ENCODE measurements around the gene EXOC6B.

EXOC6B gene

DNA sequence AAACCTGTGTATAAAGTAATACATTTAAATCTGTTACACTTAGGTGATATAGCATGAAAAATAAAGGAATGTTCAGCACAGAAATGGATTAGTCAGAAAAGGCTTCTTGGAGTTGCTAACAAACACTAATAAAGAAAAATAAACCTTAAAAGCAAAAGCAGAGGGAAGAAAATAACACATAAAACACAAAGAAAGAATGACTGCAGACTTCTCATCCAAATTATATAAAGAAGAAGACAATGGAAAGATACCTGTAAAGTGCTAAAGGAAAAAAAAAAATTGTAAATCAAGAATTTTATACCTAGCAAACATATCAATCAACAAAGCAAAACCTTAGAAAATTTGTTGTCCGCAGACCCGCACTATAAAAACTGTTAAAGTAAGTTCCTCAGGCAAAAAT is 63.6 kb downstream of the EXOC6B start:
- Histone ChIP-seq H4K91ac (ENCODE audit: low read depth, low read length, poor library complexity) (no peak overlapping the region), H2BK120ac (ENCODE audit: low read depth, low read length) (no peak overlapping the region), H2AFZ (ENCODE audit: low read length) (no peak overlapping the region), H2BK15ac (ENCODE audit: low read length) (no peak overlapping the region), H3K27ac (replicated peaks; ENCODE audit: low read length) (no peak overlapping the region), H3K23ac (ENCODE audit: low read depth, low read length, poor library complexity) (no peak overlapping the region), H2AK5ac (ENCODE audit: low read depth, low read length) (no peak overlapping the region), H3K4me1 (ENCODE audit: control insufficient read depth in 2 of 2, insufficient read depth in 1 of 2, low read depth in 1 of 2, low read length in 2 of 2) (peaks cover under 1 to 2% of the 10 kb centered on the region in 2 donors), H3K9ac (ENCODE audit: low read depth, low read length, poor library complexity) (no peak overlapping the region), H2BK12ac (ENCODE audit: low read length) (no peak overlapping the region), H3K36me3 (replicated peaks in 1 of 2; ENCODE audit: control insufficient read depth in 2 of 2, insufficient read depth in 2 of 2, low read length in 2 of 2) (no peaks in the 10 kb centered on the region), H2BK5ac (ENCODE audit: low read length) (no peak overlapping the region), H3K4ac (ENCODE audit: low read length) (no peak overlapping the region), H3K79me1 (ENCODE audit: low read depth, low read length) (no peaks in the 10 kb centered on the region), H3K18ac (ENCODE audit: low read length) (no peak overlapping the region), H3K14ac (ENCODE audit: low read length) (no peak overlapping the region), H3K9me3 (replicated peaks in 1 of 2; ENCODE audit: control insufficient read depth in 2 of 2, insufficient read depth in 1 of 2, low read depth in 1 of 2, low read length in 2 of 2) (peaks cover 3 to 12% of the 10 kb centered on the region in 2 donors), H3K4me2 (ENCODE audit: insufficient read depth, low read length, poor library complexity, severe bottlenecking) (no peak overlapping the region), H4K8ac (ENCODE audit: low read depth, low read length) (no peak overlapping the region), H3K27me3 (ENCODE audit: control insufficient read depth in 3 of 3, insufficient read depth in 3 of 3, low read depth in 1 of 3, low read length in 3 of 3) (no peaks in the 10 kb centered on the region), H3K4me3 (ENCODE audit: low read length in 2 of 2) (no peak overlapping the region)
- WGBS, 2 donors (ENCODE audit: extremely low coverage in 2 of 2, insufficient read length in 2 of 2, insufficient replicate concordance in 1 of 2) = no CpG with 5 or more reads among the region's 2 CpGs
- DNase-seq (ENCODE audit: low spot score) = no peak

DNA sequence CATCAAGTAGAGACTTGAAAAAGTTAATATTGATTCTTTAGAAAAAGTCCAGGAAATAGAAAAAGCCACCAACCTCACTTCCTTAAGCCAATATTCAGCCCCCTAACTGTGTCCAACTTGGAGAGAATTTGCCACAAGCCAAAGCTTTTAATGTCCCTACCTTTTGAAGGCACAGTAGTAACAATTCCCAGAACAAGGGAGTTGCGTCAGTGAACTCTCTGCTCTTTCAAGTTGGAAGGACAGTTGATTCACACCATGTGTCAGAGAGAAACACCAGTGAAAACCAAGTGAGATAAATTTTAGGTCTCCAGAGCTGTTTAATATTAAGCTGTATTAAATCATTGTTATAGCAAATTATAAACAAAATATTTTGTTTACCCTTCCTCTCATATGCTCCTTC is 66.1 kb downstream of the EXOC6B start:
- Histone ChIP-seq H3K27ac (replicated peaks; ENCODE audit: low read length) (no peak overlapping the region), H3K9me3 (replicated peaks in 1 of 2; ENCODE audit: control insufficient read depth in 2 of 2, insufficient read depth in 1 of 2, low read depth in 1 of 2, low read length in 2 of 2) (peaks cover 3 to 12% of the 10 kb centered on the region in 2 donors), H3K79me1 (ENCODE audit: low read depth, low read length) (no peaks in the 10 kb centered on the region), H3K36me3 (replicated peaks in 1 of 2; ENCODE audit: control insufficient read depth in 2 of 2, insufficient read depth in 2 of 2, low read length in 2 of 2) (no peaks in the 10 kb centered on the region), H3K4me2 (ENCODE audit: insufficient read depth, low read length, poor library complexity, severe bottlenecking) (no peak overlapping the region), H2BK120ac (ENCODE audit: low read depth, low read length) (no peak overlapping the region), H3K18ac (ENCODE audit: low read length) (no peak overlapping the region), H3K4me1 (ENCODE audit: control insufficient read depth in 2 of 2, insufficient read depth in 1 of 2, low read depth in 1 of 2, low read length in 2 of 2) (peaks cover 0 to 3% of the 10 kb centered on the region in 2 donors), H3K4ac (ENCODE audit: low read length) (no peak overlapping the region), H3K14ac (ENCODE audit: low read length) (no peak overlapping the region), H2BK15ac (ENCODE audit: low read length) (no peak overlapping the region), H3K9ac (ENCODE audit: low read depth, low read length, poor library complexity) (no peak overlapping the region), H2BK12ac (ENCODE audit: low read length) (no peak overlapping the region), H4K91ac (ENCODE audit: low read depth, low read length, poor library complexity) (no peak overlapping the region), H3K23ac (ENCODE audit: low read depth, low read length, poor library complexity) (no peak overlapping the region), H3K4me3 (ENCODE audit: low read length in 2 of 2) (no peak overlapping the region), H4K8ac (ENCODE audit: low read depth, low read length) (no peak overlapping the region), H2AK5ac (ENCODE audit: low read depth, low read length) (no peak overlapping the region), H3K27me3 (ENCODE audit: control insufficient read depth in 3 of 3, insufficient read depth in 3 of 3, low read depth in 1 of 3, low read length in 3 of 3) (no peaks in the 10 kb centered on the region), H2AFZ (ENCODE audit: low read length) (no peak overlapping the region), H2BK5ac (ENCODE audit: low read length) (no peak overlapping the region)
- DNase-seq (ENCODE audit: low spot score) = no peak
- no CpG with 5 or more reads among the region's 1 CpG for WGBS, 2 donors (ENCODE audit: extremely low coverage in 2 of 2, insufficient read length in 2 of 2, insufficient replicate concordance in 1 of 2)

DNA sequence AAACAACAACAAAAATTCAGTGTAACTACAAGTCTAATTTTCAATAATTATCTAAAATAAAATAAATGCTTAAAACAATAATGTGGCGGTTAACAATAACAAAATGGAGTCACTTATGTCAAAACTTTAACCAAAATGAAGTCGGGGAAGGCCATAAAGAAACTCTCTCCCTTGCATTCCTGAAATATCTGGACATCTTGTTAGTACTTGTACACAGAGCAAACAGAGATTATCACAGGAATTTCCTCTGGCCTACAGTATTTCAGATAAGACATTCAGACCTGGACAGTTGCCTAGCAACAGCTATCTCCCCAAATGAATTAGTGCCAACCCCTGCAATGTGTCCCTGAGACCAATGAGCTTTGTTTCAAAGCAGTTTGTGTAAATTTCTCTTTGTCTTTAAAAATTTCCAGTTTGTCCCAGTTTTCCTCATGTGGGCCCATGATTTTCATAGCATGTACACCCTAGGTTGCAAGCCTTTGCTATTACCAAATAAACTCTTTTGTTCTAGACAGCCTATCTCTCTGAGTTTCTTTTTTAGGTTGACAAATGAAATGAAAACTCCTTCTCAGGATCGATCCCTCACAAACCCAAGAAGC is 68.6 kb downstream of the EXOC6B start:
- no peak overlapping the region for H3K18ac ChIP-seq (ENCODE audit: low read length)
- H3K27me3 ChIP-seq (ENCODE audit: control insufficient read depth in 3 of 3, insufficient read depth in 3 of 3, low read depth in 1 of 3, low read length in 3 of 3) = no peaks in the 10 kb centered on the region
- H3K9ac ChIP-seq (ENCODE audit: low read depth, low read length, poor library complexity) = no peak overlapping the region
- H3K4me2 ChIP-seq (ENCODE audit: insufficient read depth, low read length, poor library complexity, severe bottlenecking) = no peak overlapping the region
- H2AK5ac ChIP-seq (ENCODE audit: low read depth, low read length) = no peak overlapping the region
- H2BK12ac ChIP-seq (ENCODE audit: low read length) = no peak overlapping the region
- H2BK15ac ChIP-seq (ENCODE audit: low read length) = no peak overlapping the region
- peaks cover 0 to 9% of the 10 kb centered on the region in 2 donors for H3K9me3 ChIP-seq (replicated peaks in 1 of 2; ENCODE audit: control insufficient read depth in 2 of 2, insufficient read depth in 1 of 2, low read depth in 1 of 2, low read length in 2 of 2)
- no CpG with 5 or more reads among the region's 3 CpGs for WGBS, 2 donors (ENCODE audit: extremely low coverage in 2 of 2, insufficient read length in 2 of 2, insufficient replicate concordance in 1 of 2)
- peaks cover 0 to 3% of the 10 kb centered on the region in 2 donors for H3K4me1 ChIP-seq (ENCODE audit: control insufficient read depth in 2 of 2, insufficient read depth in 1 of 2, low read depth in 1 of 2, low read length in 2 of 2)
- H3K36me3 ChIP-seq (replicated peaks in 1 of 2; ENCODE audit: control insufficient read depth in 2 of 2, insufficient read depth in 2 of 2, low read length in 2 of 2) = no peaks in the 10 kb centered on the region
- no peak for DNase-seq (ENCODE audit: low spot score)
- no peak overlapping the region for H4K91ac ChIP-seq (ENCODE audit: low read depth, low read length, poor library complexity)
- no peak overlapping the region for H2BK120ac ChIP-seq (ENCODE audit: low read depth, low read length)
- H2AFZ ChIP-seq (ENCODE audit: low read length) = no peak overlapping the region
- H3K14ac ChIP-seq (ENCODE audit: low read length) = no peak overlapping the region
- no peaks in the 10 kb centered on the region for H3K79me1 ChIP-seq (ENCODE audit: low read depth, low read length)
- no peak overlapping the region for H4K8ac ChIP-seq (ENCODE audit: low read depth, low read length)
- no peak overlapping the region for H3K4ac ChIP-seq (ENCODE audit: low read length)
- no peak overlapping the region for H3K23ac ChIP-seq (ENCODE audit: low read depth, low read length, poor library complexity)
- H2BK5ac ChIP-seq (ENCODE audit: low read length) = no peak overlapping the region
- no peak overlapping the region for H3K4me3 ChIP-seq (ENCODE audit: low read length in 2 of 2)
- H3K27ac ChIP-seq (replicated peaks; ENCODE audit: low read length) = no peak overlapping the region

DNA sequence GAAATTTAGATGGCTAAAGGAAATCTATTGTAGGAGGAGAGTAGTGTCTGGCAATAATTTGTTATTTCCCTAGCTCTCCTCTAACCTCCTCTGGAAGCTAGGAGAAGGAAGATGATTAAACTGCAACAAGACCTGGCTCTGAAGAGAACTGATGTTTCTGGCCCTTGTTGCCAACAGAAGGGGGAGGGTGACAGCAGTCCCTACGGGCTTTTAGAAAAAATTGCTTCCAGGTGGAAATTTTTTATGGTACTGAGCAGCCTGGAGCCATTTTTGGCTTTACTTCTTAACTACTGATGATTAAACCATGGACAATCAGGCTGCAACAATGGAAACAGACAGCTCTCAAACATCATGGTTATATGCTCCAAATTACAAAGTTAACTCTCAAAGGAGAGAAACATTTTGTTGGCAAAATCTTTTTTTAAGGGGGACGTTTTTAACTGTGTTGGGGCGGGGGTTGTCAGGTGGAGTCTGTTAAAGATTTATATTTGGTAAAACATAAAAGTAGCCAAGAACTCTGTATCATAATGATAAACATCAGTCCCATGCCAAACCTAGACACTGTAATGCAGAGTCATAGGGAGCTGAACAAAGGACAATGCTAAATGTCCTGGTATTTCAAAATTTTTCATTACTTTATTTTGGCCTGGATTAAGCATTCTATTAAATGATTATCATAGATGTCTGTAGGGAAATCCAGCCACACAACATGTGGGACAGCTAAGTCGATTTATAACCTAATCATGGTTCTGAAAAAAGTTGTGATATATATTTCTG is 70.0 kb downstream of the EXOC6B start:
- Histone ChIP-seq H2AFZ (ENCODE audit: low read length) (no peak overlapping the region), H3K9me3 (replicated peaks in 1 of 2; ENCODE audit: control insufficient read depth in 2 of 2, insufficient read depth in 1 of 2, low read depth in 1 of 2, low read length in 2 of 2) (no peaks in the 10 kb centered on the region), H4K91ac (ENCODE audit: low read depth, low read length, poor library complexity) (no peak overlapping the region), H3K18ac (ENCODE audit: low read length) (no peak overlapping the region), H3K4ac (ENCODE audit: low read length) (no peak overlapping the region), H2AK5ac (ENCODE audit: low read depth, low read length) (no peak overlapping the region), H3K36me3 (replicated peaks in 1 of 2; ENCODE audit: control insufficient read depth in 2 of 2, insufficient read depth in 2 of 2, low read length in 2 of 2) (no peaks in the 10 kb centered on the region), H2BK12ac (ENCODE audit: low read length) (no peak overlapping the region), H3K14ac (ENCODE audit: low read length) (no peak overlapping the region), H3K27me3 (ENCODE audit: control insufficient read depth in 3 of 3, insufficient read depth in 3 of 3, low read depth in 1 of 3, low read length in 3 of 3) (no peaks in the 10 kb centered on the region), H3K27ac (replicated peaks; ENCODE audit: low read length) (no peak overlapping the region), H2BK120ac (ENCODE audit: low read depth, low read length) (no peak overlapping the region), H4K8ac (ENCODE audit: low read depth, low read length) (no peak overlapping the region), H3K9ac (ENCODE audit: low read depth, low read length, poor library complexity) (no peak overlapping the region), H3K79me1 (ENCODE audit: low read depth, low read length) (no peaks in the 10 kb centered on the region), H2BK5ac (ENCODE audit: low read length) (no peak overlapping the region), H3K23ac (ENCODE audit: low read depth, low read length, poor library complexity) (no peak overlapping the region), H2BK15ac (ENCODE audit: low read length) (no peak overlapping the region), H3K4me1 (ENCODE audit: control insufficient read depth in 2 of 2, insufficient read depth in 1 of 2, low read depth in 1 of 2, low read length in 2 of 2) (peaks cover 0 to 9% of the 10 kb centered on the region in 2 donors), H3K4me2 (ENCODE audit: insufficient read depth, low read length, poor library complexity, severe bottlenecking) (no peak overlapping the region), H3K4me3 (ENCODE audit: low read length in 2 of 2) (no peak overlapping the region)
- no peak for DNase-seq (ENCODE audit: low spot score)
- no CpG with 5 or more reads among the region's 4 CpGs for WGBS, 2 donors (ENCODE audit: extremely low coverage in 2 of 2, insufficient read length in 2 of 2, insufficient replicate concordance in 1 of 2)

Measured in neuronal stem cell (in vitro differentiated cells).